Measurements from ENCODE around the gene S100P.
"Not testable (repeated sequence)": the region's sequence is repeated elsewhere in the genome, so short reads cannot be mapped to it uniquely, and the experiment has no call there.

The S100P gene

DNA sequence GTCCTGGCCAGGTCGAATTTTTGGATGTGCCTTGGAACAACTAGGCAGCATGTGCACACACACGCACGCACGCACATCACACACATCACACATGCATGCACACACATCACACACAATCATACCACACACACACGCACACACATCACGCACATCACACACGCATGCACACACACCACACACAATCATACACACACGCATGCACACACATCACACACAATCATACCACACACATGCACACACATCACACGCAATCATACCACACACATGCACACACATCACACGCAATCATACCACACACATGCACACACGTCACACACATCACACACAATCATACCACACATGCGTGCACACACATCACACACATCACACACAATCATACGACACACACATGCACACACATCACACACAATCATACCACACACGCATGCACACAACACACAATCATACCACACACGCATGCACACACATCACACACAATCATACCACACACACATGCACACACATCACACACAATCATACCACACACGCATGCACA, 31.8 kb downstream of the S100P start:
- DNase-seq, result not testable (repeated sequence)

DNA sequence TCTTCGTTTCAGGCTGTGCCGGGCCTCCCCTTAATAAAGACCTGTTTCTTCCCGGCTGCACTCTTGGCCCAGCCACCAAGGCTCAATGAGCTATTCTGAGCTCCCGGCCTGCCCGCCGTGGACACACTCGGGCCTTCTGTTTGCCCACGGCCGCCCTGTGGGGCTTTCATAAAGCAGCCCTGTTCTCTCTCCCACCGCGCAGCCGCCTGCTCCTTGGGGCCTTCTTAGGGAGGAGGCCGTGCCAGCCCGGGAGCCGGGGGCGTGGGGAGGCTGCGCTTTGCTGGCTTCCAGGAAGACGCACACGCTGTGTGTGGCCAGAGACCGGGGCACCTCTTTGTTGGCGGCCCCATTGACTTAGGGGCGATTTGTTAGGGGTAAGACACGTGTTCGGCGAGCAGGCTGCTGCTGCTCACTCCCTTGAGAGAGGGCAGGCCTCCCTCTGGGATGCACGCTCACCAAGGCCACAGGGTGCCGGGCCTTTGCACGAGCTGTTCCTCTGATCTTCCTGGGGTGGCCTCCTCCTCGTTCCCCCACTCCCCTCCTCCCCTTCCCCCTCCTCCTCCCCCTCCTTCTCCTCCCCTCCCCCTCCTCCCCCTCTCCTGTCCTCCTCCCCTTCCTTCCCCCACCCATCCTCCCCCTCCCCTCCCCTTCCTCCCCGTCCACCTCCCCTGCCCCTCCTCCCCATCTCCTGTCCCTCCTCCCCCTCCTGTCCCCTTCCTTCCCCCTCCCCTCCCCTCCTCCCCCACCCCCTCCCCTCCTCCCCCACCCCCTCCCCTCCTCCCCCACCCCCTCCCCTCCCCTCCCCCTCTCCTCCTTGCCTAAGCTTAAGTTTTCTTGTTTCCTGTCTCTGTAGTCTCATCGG, 33.6 kb downstream of the S100P start:
- no peak for DNase-seq

DNA sequence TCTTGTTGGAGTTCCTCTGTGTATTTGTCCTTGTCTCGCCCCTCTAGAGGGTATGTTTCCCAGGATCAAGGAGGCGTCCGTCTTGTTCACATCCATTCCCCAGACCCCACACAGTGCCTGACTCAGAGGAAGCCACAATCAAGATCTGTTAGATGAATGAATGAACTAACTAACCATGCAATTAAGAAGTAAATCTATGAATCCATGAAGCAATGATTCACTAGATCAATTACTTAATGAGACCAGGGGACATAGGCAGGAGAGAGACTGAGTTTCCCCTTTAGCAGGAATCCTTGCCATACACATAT, 34.2 kb downstream of the S100P start:
- DNase-seq, result no peak

- no peak for DNase-seq
Measured at GRCh38 chr4:6728320-6729029, 34.8 kb downstream of the S100P start.

DNA sequence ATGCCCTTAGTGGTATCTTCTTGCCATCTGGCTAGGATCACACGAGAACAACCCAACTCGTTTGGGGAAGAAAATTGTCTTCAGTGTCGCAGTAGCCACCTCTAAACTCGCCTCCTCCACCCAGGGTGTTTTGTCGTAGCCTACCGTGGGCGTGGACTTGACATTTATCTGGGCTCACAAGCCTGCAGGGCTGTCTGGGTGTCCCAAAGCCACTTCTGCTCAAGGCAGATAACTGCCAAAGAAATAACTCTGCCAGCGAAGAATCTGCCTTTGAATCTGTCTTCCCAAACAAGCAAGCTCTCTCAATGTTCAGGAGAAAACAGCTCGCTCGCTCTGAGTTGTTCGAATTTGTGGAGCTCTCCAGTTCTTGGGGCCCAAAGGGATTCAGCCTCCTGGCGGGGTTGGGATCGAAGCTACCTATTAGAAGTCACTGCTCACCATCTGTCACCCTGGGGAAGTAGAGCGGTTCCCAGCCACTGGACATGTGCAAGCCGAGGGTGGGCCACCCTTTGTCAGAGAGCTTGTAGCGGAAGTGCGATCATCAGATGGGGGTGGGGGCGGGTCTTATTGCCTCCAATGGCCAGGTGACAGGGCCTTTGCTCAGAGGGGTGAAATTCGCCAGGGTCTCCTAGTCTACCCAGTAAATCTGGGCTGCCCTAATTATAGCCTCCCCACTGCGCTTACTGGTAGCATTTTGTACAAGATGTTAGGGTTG, 37.1 kb downstream of the S100P start:
- DNase-seq, result peak; percentile 78 to 93

GRCh38 chr4:6731318-6731675, 37.6 kb downstream of the S100P start:
- no peak for DNase-seq

GRCh38 chr4:6731780-6732179, 38.1 kb downstream of the S100P start:
- DNase-seq, result no peak

DNA sequence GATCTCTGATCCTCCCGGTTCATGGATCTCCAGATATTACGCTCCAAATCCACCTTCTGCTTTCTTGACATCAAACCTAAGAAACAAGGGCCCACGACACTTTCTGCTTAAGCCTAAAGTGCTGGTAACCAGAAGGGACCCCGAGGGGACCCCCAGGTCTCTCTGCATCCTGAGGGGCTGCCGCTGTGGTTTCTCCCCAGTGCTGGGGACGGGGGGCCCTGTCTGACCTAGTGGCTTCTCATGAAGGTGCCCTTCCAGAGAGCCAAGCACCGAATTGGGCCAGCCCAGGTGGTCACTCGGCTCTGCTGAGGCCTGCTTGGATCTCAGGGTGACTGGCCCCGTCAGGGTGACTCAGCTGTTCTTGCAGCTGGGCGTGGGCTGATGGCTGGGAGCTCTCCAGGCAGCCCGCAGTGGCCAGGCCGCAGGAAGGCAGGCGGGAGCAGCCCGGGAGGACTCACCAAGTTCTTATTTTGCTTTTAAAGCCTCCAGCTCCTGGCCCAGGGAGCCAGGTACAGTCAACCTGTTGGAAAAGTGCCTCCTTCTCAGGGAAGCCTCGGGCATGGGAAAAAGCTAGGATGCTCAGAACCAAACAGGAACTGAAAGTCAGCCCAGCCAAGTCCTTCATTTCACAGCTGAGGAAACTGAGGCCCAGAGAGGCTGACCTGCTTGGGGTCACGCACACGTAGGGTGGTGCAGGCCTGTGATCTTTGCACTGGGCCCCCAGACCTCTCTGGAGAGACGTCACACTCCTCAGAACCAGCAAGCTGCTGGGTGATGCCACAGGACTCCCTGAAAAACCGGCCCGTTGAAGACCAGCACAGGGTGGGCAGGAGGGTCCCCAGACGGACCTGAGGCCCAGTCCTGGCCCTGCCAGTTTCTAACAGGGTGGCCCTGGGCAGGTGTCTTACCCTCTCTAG, 39.0 kb downstream of the S100P start:
- peak; percentile 67 to 92 for DNase-seq

DNA sequence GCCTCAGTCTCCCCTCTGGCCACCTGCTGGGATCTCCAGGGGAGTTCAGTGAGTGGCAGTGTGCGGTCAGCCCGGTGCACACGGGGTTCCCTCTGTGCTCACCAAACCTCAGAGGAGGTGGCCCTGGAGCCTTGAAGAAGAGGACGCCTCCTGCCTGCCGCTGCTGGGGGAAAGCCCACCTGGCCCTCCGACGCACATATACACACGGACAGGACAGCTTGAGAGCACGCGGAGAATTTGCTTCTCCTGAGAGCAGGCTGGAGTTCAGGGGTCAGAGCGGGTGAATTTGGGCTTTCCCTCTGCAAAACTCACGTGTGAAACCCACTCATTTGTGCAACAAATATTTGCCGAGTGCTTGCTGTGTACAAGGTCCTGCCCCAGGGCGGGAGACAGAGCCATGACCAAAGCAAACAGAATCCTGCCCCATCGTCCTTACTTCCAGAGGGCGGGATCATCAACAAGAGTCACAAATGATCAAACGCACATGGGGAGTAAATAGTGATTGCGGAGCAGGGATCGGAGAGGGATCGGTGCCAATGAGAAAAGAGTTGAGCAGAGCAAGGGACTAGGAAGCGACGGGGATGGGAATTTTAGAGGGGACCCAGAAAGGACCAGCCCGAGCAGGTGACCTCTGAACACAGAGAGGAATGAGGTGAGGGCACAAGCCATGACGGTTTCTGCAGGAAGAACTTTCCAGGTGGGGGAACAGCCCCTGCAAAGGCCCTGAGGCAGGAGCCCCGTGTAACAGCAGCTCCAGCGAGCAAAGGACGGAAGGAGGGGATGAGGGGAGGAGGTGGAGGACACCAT, 39.9 kb downstream of the S100P start:
- no peak for DNase-seq

GRCh38 chr4:6734165-6734786, 40.6 kb downstream of the S100P start:
- DNase-seq, result peak; percentile 10 to 50

GRCh38 chr4:6739920-6740319, 46.2 kb downstream of the S100P start:
- no peak for DNase-seq

- no peak for DNase-seq
Measured at GRCh38 chr4:6740347-6740746, 46.7 kb downstream of the S100P start.

DNA sequence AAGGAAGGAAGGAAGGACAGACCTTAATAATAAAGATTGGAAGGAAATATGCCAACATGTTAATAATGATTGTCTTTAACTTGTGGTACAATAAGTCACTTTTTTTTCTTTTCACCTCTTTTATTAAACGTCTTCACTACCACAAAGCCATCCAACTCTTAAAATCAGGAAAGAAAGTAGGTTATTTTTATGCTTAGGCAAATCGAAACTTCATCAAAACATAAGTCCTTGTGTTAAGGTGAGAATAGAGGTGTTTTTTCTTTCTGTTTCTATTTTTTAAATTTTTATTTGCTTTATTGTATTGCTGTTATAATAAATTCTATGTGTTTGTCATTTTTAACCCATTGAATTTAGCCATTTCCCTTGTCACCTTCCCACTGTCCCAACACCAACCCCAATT, 48.8 kb downstream of the S100P start:
- DNase-seq, result no peak

DNA sequence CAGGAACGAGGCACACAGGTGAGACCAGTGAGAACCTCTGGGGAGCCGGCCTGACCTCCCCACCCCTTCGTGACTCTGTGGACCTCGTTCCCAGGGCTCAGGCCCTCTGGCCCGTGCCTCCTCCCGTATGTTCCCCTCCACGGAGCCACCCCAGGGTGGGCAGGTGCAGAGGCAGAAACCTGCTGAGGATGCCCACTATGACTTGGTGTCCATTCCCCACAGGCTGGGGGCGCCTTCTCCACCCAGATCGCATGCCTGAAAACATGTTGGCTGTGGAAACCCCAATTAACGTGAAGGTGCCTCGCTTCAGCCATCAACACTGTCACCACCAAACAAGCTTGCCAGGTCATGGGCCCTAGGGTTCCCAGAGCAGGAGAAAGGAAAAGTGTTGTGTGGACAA, 49.3 kb downstream of the S100P start:
- DNase-seq, result no peak
